22Rv1 (cell line): ENCODE measurements around the gene ELN.
"Not testable (repeated sequence)": the region's sequence is repeated elsewhere in the genome, so short reads cannot be mapped to it uniquely, and the experiment has no call there.

Source experiments
- CTCF ChIP-seq: fragments of 450-650 bp; IDR thresholded peaks from 2 replicates; pipeline ENCODE4 v1.5.1; 2017; ENCODE audit warnings: mild to moderate bottlenecking
- ZFX ChIP-seq: fragments of 450-650 bp; IDR thresholded peaks from 2 replicates; pipeline ENCODE4 v1.6.1; 2017; ENCODE audit warnings: antibody characterized with exemption, borderline replicate concordance

GRCh38 chr7:73979656-73980055 lies 48.3 kb upstream of the ELN start:
- not testable (repeated sequence) for TF ChIP-seq CTCF, ZFX
